Choroid plexus epithelial cell (primary cell): Measurements from ENCODE around the gene USP6NL.
"Not testable (repeated sequence)": the region's sequence is repeated elsewhere in the genome, so short reads cannot be mapped to it uniquely, and the experiment has no call there.

Experiments
- DNase-seq: peaks from one replicate; pipeline ENCODE4 v3.0.0-alpha.2; 2010; ENCODE audit warnings: low read depth
- H3K4me3 ChIP-seq: 2 replicates; pipeline ENCODE4 v1.5.1; 2011; ENCODE audit warnings: low read depth, mild to moderate bottlenecking, control low read depth, low read length, moderate library complexity
- TF ChIP-seq, protein P1 (sequence below): conservative IDR thresholded peaks from 2 replicates; pipeline ENCODE4 v1.5.1; 2011; ENCODE audit warnings: low read depth, mild to moderate bottlenecking, control low read depth, inconsistent platforms, low read length, moderate library complexity

The USP6NL gene

DNA sequence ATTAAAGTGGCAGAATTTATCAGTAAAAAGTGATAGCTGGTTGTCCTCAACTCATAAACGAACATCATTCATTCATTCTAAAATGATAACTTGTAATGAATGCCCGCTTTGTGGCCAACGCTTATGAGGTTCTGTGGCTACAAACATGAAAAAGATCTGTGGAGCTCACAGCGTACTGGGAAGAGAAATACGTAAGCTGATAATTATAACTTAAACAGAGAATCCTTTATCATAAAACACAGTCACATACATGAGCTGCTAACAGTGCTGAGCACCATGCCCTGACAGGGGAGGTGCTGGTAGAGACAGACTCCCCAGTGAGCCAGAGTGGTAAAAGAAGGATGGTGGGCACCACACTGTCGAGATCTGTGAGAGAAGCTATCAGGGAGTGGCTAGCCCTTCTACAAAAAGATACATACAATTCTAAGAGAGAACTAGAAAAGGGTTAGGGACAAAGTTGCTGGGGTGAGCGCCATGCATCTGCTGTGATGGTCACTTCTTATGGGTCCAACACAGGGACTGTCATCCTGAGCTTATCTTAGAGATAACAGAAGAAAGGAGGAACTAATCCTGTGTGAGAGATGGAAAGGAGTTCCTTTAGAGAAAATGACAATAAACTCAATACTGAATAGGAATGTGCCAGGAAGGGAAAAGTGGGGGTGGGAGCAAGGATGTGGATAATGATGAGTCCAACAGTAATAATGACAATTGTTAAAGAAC is 106.7 kb downstream of the USP6NL start:
- TF ChIP-seq, protein P1, sequence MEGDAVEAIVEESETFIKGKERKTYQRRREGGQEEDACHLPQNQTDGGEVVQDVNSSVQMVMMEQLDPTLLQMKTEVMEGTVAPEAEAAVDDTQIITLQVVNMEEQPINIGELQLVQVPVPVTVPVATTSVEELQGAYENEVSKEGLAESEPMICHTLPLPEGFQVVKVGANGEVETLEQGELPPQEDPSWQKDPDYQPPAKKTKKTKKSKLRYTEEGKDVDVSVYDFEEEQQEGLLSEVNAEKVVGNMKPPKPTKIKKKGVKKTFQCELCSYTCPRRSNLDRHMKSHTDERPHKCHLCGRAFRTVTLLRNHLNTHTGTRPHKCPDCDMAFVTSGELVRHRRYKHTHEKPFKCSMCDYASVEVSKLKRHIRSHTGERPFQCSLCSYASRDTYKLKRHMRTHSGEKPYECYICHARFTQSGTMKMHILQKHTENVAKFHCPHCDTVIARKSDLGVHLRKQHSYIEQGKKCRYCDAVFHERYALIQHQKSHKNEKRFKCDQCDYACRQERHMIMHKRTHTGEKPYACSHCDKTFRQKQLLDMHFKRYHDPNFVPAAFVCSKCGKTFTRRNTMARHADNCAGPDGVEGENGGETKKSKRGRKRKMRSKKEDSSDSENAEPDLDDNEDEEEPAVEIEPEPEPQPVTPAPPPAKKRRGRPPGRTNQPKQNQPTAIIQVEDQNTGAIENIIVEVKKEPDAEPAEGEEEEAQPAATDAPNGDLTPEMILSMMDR: no peak
- no peak for DNase-seq
- H3K4me3 ChIP-seq: no peak overlapping the region

GRCh38 chr10:11501600-11501999 is 109.8 kb downstream of the USP6NL start:
- no peak overlapping the region for H3K4me3 ChIP-seq

GRCh38 chr10:11499425-11500071 is 111.9 kb downstream of the USP6NL start:
- no peak overlapping the region for H3K4me3 ChIP-seq
- no peak for DNase-seq
- TF ChIP-seq, protein P1: no peak

More at GRCh38 chr10:11501600-11501999, 109.8 kb downstream of the USP6NL start:
- TF ChIP-seq, protein P1: no peak
- DNase-seq: no peak

- no peak for DNase-seq
- TF ChIP-seq, protein P1: no peak
- H3K4me3 ChIP-seq: no peak overlapping the region
Observed at GRCh38 chr10:11498399-11498798, 113.1 kb downstream of the USP6NL start.

DNA sequence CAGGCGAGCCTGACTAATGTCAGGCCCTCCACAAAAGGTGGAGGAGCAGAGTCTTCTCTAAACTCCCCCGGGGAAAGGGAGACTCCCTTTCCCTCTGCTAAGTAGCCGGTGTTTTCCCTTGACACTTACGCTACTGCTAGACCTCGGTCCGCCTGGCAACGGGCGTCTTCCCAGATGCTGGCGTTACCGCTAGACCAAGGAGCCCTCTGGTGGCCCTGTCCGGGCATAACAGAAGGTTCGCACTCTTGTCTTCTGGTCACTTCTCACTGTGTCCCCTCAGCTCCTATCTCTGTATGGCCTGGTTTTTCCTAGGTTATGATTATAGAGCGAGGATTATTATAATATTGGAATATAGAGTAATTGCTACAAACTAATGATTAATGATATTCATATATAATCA is 116.5 kb downstream of the USP6NL start:
- H3K4me3 ChIP-seq: not testable (repeated sequence)
- peak; percentile 28 for DNase-seq
- TF ChIP-seq, protein P1: peak; percentile 49

- TF ChIP-seq, protein P1: no peak
- DNase-seq: no peak
- H3K4me3 ChIP-seq: no peak overlapping the region
Observed at GRCh38 chr10:11493646-11494045, 117.8 kb downstream of the USP6NL start.

DNA sequence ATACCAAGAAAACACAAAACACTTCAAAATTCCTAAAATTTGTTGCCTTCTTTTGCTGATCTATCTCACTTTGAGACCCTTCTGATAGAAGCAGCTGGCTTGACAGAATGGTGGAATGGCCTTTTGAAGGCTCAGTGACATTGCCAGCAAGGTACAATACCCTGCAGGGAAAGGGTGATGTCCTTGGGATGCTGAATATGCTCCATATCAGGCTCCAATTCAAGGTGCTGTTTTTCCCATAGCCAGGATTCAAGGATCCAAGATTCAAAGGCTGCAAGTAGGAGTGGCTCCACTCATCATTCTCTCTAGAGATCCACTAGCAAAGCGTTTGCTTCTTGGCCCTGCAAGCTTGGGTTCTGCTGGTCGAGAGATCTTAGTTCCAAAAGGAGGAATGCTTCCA is 120.4 kb downstream of the USP6NL start:
- no peak overlapping the region for H3K4me3 ChIP-seq
- DNase-seq: no peak
- TF ChIP-seq, protein P1: no peak
